CD1c-positive myeloid dendritic cell (primary cell): Measurements from ENCODE around the gene CPNE2.

Source experiments
- DNase-seq: peaks from one replicate; pipeline ENCODE4 v3.0.0-alpha.2; 2016; ENCODE audit errors: extremely low spot score

Gene CPNE2

DNA sequence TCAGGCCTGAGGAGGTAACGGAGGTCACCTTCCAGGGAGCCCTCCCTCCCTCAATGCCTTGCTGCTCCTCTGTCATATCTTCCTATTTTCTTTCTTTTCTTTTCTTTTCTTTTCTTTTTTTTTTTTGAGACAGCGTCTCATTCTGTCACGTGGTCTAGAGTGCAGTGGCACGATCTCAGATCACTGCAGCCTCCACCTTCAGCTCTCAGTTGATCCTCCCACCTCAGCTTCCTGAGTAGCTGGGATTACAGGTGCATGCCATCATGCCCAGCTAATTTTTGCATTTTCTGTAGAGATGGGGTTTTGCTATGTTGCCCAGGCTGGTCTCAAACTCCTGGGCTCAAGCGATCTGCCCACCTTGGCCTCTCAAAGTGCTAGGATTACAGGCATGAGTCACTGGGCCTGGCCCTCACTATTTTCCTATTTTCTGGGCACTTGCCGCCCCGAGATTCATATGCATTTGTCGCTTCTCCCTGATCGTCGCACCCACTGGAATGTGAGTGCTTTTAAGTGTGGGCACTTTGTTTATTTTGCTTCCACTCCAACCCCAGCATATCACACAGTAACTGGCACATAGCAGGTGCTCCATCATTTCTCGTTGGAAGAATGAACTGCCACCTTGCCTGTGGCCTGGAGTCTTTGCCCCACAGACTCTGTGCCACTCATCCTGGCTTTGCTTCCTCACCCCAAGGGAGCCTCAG is 31.7 kb downstream of the CPNE2 start:
- DNase-seq = no peak

DNA sequence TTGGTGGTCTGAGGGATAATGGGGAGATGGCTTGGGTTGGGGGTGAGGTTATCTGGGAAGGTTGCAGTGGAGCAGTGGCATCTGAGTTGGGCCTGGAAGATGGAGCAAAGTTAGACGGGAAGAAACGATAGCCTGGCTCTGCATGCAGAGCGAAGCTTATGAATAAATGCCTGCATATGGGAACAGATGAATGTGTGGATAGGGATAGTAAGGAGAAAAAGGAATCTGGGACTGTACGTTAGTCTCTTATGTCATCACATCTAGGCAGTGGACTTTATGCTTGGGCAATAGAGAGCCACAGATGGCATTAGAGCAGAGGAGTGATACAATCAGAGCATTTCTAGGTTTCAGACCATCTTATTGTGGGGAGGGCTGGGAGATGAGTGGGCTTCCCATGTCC is 33.0 kb downstream of the CPNE2 start:
- no peak for DNase-seq

DNA sequence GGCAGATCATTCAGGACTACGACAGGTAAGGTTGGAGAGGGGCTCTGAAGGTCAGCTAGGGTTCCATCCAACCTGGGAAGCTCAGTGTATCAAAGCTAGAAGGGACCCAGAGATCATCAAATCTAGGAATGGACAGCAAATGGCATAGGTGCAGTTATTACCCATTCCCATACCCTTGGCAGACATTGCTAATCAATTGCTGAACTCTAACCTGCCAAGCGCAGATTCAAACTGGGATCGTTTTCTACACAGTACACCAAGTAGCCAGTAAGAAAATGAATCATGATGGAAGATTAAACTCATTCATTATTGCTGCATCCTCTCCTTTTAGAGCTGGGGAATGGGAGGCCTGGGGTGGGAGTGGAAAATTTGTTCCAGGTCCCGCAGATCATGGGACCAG is 33.6 kb downstream of the CPNE2 start:
- no peak for DNase-seq

DNA sequence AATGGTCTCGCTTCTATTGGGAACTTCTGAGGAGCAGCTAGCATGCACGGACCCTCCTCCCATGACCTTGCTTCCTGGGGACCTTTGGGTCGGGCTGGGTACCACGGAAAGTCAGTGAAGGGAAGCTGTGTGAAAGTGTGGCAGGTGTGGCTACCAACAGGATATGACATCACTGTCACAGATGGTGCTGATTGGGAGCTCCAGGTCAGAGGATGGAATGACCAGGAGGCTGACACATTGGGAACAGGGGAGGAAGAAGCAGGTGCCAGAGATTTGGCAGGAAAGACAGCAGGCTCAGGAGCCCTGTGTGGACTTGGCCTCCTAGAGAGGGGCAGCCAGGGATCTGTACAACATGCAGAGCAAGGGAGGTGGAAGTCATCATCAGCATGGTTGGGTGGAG is 34.0 kb downstream of the CPNE2 start:
- no peak for DNase-seq

DNA sequence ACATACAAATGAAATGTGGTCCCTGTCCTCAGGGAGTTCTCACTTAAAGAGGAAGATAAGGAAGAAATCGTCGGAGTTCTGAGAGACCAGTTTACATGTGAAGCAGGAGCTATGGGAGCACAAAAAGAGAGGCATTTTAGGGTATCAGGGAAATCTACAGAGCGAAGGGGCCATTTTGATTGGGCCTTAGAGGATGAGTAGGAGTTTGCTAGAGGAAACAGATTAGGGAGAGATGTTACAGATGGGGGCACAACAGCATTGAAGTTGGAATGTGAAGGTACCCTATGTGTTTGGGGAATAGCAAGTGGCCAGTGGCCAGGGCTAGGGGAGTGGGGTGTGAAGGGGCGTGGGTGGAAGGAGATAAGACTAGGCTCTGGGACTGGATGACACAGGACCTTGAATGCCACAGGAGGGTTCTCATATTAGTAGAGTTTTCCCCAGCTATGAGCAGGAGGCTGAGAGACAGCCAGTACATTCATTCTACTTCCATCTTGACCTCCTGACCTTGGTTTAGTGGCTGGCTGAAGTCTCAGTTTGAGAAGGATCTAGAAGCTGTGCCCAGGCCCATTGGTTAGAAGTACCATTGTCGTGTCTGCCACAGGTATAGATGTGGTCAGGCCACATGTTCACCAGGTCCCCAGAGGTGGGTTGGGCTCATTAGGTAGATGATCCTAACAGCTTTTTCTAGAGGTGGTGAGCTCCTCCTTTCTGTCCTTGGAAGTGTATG is 34.8 kb downstream of the CPNE2 start:
- no peak for DNase-seq

DNA sequence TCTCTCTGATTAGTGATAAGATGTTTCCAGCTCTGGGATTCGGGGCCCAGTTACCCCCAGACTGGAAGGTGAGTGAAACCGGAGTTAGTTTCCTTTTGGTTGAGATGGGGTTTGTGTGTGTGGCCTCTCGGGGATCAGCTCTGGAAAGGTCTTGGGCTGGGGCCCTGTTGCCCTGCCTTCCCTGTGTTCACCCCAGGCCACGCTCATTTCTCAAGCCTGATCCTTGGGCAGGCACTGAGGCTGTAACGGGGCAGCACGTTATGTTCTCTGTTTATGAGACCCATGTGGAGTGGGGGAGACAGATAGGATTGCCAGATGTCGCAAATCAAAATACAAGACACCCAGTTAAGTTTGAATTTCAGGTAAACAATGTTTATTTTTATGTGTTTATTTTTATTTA is 35.5 kb downstream of the CPNE2 start:
- no peak for DNase-seq

DNA sequence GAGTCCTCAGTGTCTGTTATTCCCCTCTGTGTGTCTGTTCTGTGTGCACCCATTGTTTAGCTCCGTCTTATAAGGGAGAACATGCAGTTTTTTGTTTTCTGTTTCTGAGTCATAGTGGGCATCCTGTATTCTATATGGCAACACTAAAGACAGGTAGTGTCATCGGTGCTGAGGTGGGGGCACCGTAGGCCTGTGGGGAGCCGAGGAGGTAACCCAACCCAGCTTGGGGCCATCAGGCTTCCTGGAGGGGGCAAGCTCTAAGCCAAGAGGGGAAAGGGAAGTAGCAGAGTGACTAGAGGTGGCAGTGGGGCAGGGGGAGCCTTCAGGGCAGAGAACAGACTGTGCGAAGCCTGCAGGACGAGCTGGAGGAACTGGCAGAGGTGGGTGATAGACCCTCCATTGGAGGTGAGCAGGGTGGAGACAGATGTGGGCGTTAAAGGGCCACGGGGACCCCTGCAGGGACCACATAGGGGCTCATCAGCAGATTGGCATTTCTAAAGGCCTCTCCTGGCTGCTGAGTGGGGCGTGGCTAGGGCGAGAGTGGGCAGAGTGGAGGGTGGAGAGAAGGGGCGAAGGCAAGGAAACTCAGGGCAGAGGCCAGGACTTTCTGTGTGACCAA is 36.5 kb downstream of the CPNE2 start:
- no peak for DNase-seq

DNA sequence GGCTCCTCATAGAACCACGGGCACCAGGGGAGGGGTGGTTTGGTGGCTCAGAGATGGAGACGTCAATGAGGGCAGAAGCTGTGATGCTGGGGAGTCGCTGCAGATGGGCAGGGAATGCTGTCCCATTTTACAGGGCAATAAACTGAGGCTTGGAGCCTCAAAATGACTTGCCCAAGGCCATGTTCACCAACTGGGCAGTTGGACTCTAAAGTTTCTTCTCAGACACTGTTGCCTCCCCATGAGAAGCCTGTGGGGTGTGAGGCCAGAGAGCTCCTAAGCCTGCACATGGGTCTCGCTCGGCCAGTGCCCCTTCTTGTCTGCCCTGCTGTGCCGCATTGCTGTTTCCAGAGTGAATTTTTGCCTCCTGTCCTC is 38.6 kb downstream of the CPNE2 start:
- DNase-seq = no peak

DNA sequence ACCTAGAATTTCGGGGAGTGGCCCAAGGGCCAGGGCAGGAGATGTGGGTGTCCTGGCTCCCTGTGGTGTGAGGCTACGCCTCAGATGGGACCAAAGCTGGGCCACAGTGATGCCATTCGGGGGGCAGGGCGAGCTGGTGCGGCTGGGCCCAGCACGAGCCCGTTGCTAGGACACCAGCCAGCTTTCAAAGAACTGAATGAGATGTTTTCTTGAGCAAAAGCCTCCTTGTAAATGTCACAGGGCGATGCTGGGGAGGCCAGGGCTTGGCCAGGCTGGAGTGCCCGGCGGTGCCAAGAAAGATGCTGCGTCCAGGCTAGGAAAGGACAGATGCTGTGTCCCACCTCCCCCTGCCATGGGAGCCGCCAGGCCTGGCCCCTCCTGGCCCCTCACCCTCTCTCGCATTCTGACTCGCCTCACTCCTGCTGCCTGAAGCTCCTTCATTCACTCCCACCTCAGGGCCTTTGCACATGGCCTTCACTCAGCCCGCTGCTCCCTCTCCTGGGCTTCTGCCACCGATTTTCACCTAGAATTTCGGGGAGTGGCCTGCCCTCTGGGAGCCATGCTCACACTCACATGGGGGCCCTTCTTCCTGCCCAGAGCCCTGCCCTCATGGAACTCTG is 39.1 kb downstream of the CPNE2 start:
- no peak for DNase-seq

DNA sequence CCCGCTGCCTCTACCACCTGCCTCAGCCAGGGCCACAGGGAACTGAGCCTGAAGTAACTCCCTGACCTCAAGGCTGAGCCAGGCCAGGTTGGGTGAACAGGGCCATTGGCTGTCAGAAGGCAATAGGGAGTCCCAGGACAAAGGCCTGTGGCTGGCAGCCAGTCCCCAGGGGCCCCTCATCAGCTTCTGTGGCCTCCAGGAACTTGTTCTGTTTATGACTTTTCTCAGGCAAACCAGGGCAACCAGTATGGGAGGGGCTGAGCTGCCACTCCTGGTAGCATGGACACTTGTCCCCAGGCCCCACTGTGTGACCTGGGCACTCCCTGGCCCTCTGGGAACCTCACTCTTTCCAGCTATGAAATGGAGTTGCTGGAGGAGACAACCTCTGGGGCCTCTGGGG is 40.1 kb downstream of the CPNE2 start:
- DNase-seq = no peak

DNA sequence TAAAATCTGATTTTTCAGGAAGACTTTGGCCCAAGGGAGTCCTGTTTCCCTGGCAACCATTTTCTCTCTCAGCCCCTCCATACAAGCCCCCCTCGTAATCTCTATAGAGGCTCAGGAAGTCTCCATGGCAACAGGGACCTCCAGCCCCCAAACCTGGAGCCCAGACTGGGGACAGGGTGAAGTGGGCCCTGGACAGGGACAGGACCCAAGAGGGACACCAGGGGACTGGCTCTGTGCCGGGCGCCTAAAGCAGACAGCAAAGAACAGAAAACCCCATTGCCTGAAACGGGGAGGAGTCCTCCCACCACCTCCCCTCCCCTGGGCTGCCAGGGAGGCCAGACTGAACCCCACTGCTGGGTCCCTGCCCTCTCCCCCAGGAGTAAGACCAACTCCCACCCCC is 40.6 kb downstream of the CPNE2 start:
- no peak for DNase-seq

DNA sequence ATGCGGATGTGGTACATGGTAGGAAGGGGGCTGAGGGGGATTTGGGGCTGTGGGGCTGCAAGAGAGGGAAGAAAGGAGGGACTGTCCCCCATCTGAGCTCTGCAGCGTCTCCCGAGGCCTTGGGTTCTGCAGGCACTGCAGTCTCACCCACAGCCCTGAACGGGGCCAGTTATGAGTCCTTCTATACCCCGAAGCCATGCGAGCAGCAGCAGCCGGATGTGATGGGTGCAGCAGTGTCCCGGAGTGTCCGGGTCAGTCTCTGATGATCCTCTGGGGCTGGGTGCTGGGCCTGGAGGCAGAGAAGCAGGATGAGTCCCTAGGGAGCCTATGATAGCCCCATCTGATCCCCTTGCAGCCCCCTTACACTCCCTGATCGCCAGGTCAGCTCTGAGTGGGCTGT is 41.5 kb downstream of the CPNE2 start:
- DNase-seq = no peak

DNA sequence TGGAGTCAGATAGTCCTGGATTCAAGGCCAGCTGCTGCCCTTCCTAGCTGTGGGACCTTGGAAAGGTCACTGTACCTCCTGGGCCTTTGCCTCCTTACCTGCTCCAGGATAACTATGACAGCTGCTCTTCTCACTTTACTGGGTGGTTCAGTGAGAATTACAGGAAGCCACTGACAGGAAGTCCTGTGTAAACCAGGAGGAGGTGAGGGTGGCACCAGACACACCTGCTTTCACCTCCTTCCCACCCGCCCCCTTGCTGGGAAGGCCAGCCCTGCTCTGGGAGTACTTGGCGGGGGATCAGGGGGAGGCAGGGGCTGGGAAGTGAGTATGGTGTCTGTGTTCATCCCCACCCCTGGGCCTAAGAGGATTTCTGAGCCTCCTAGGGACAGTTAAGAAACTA is 42.6 kb downstream of the CPNE2 start:
- no peak for DNase-seq

DNA sequence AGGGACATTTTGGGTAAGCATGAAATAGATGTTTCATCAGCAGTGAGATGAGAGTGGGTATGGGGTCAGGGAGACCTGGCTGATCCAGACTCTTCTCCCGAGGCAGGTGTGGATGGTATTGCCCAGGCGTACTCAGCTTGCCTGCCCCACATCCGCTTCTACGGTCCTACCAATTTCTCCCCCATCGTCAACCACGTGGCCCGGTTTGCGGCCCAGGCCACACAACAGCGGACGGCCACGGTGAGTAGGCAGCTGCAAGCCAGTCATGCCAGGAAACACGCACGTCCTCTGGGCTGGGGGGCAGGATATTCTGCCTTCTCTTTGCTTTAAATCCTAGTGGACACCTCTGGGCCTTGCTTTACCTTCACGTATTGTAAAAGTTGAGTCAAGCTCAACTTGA is 44.7 kb downstream of the CPNE2 start:
- no peak for DNase-seq

DNA sequence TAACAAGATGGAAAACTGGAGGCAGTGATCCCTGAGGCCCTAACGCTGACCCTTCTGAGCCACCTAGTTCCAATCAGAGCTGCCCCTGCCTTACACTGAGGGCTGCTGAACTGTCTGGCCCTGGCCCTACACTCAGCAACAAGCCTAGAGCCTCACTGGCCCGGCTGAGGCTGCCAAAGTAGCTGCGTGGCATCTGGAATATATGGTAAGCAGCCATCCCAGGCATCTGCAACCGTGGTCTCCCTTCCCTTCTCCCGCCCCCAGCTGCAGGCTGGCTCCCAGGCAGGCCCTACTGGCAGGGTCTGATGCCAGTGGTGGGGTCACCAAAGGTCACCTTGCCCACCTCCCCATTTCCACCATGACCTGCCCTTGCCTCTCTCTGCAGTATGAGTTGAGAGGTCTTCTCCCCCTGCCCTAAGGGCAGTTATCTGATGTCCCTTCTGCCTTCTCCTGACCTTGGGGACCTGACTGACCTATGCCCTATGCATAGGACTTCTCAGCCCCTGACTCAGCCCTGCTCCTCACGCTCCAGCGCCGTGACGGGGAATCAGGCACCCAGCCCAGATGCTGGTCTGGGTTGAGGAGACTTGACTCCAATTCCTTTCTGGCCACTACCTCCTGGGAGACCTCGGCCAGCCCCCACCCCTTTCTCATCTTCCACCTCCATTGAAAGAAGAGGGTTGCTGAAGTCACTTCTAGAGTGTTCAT is 45.3 kb downstream of the CPNE2 start:
- DNase-seq = no peak

DNA sequence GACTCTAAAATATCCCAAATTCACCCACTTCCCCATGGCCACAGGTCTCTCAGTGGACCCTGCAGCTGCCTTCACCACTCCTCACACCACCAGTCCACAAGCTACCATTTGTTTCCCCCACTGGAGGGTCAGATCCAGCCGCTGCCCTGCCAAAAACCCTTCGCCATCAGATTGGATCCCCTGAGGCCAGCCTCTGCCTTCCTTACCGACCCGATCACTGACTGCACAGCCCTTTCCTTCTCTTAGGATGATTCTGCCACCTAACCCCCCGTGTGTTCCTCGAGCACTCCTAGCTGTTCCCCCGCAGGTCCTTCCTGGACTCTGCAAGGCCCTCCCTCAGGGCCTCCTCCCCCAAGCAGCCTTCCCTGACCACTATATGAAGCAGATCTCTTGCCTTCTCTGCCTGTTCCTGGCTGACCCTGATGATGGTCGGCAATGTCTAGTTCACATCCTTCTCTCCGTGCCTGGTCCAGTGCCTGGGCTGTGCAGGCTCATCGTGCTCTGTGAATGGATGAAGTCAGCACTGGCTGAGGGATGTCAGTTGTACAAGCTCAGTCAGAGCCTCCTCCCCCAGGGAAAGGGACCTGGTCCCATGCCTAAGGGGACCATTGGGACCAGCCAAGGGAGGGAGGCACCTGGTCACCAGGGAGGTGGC is 46.0 kb downstream of the CPNE2 start:
- no peak for DNase-seq

DNA sequence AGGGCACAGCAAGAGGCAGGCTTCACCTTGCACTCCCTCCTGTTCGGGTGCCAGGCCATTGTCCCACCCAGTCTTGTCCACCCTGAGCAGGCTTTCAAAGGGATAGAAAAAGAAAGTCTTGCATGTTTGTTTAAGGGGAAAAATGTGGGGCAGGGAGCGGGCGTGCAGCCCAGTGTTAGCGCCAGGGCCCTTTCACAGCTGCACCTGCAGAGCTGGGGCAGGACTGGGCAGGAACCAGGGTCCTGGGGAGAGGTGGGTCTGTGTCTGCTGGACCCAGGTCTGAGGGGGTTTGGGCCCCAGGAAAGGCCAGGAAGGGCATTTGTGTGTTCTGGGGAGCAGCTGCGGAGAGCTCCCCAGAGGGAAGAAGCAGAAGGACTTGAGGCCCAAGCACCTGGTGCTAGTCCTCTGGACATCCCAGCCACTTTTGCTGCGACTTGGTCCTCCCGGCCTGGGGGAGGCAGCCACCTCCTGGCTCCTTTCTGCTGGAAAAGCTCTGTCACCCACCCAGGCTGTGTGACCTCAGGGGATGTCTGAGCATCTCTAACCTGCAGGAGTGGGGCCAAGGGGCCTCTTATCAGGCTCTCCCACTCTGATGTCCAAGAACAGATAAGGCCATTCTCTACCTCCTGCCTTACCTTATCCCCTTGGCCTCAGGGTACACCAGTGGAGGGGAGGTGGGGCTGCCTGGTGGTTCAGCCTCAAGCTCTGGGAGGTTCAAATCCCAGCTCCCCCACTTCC is 48.7 kb downstream of the CPNE2 start:
- no peak for DNase-seq

DNA sequence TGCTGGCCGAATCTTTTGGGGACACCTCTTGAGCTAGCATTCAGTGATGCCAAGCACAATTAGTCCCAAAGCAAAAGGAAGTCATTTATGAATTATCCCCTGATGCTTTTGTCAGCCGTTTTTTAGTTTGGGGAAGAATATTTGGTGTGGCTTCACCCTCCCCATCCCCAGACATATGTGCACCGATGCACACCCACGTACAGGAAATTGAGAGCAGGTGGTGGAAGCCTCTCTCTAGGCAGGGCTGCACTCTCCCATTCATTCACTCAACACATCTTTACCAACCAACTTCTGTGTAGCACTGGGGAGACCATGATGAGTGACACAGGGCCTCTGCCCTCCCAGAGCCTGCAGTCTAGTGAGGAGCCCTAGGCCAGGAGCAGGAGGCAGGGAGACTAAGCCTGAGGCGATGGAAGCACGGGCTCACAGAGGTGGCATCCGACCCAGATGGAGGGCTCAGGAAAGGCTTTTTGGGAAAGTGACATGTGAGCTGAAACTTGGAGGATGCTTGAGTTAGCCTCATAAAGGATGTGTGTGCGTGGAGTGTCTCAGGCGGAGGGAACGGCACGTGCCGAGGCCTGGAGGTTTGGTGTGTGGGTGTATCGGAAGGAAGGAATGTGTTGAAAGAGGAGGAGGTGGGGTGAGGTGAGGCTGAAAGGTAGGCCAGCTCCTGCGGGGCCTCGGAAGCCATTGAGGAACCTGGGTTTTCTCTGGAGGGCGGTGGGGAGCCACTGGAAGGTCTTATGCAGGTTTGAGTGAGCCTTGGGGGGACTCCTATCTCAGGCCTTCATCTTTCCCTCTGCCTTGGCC is 49.6 kb downstream of the CPNE2 start:
- no peak for DNase-seq

DNA sequence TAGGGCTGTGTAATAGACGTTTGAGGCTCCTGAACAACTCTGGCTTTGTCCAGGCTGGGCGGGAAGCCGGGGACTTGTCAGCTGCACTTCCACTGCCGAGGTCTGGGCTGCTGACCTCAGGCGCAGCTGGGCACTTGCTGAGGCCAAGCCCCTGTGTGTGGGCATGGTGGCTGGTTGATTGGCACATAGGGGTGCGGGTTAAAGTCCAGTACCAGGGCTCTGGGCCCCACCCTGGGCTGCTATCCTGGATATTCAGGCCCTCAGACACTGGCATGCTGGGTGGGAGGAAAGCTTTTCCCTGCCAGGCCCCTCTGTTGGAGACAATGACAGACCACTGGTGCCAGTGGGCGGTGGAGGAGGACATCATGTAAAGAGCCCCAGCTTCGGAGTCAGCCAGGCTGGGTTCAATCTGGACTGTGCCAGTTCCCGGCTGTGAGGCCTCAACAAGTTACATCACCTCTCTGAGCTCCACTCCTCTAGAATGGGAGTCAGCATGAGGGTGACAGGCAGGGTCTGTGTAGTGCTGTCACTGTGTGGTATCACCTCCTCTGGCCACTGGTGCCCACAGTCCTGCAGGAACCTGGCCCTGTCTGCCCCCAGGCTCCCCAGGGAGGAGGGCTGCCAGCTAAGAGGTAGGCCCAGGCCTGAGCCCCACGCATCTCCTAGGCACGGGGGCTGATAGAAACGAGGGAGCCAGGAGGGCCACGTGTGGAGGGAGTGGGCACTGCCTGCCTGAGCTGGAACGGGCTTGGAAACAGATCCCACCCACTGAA is 51.0 kb downstream of the CPNE2 start:
- no peak for DNase-seq
